ENCODE results near the gene IQCN.

IQCN gene

GRCh38 chr19:18310118-18310909 lies 36.1 kb upstream of the IQCN start:
- no peak overlapping the region for H3K4me3 ChIP-seq (ENCODE audit: low read depth, low read length)
- TF ChIP-seq CTCF (IDR thresholded peaks at IDR 0.05; ENCODE audit: low read depth, low read length), result no peak

DNA sequence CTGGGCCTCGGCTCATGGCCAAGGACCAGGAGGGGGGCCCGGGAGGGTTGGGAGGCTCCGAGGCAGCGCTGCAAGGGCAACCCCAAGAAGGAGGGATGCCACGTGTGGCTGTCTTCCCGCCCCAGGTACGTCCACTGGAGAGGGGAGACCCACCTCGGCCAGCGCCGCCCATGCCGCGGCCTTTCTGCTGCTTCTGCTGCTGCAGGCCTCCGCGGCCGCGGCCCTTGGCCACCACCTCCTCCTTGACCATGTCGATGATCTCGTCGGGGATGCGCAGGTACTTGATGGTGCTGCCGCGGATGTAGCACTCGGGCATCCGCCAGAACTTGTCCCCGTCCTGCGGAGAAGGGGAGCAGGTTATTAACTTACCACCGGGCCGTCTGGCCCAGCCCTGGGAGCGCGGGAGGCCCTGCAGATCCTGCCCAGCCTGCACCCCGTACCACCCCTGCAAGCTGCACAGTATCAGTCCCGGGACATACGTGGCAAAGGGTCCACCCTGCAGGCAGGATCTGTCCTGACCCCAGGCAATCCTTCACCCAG lies 35.3 kb upstream of the IQCN start:
- no peak overlapping the region for H3K4me3 ChIP-seq (ENCODE audit: low read depth, low read length)
- TF ChIP-seq CTCF (IDR thresholded peaks at IDR 0.05; ENCODE audit: low read depth, low read length), result no peak

GRCh38 chr19:18308948-18309325 lies 34.7 kb upstream of the IQCN start:
- H3K4me3 ChIP-seq (ENCODE audit: low read depth, low read length), result no peak overlapping the region
- TF ChIP-seq CTCF (IDR thresholded peaks at IDR 0.05; ENCODE audit: low read depth, low read length), result no peak

- TF ChIP-seq CTCF (IDR thresholded peaks at IDR 0.05; ENCODE audit: low read depth, low read length), result no peak
- H3K4me3 ChIP-seq (ENCODE audit: low read depth, low read length), result no peak overlapping the region
Observed at GRCh38 chr19:18308051-18308947, 34.0 kb upstream of the IQCN start.

DNA sequence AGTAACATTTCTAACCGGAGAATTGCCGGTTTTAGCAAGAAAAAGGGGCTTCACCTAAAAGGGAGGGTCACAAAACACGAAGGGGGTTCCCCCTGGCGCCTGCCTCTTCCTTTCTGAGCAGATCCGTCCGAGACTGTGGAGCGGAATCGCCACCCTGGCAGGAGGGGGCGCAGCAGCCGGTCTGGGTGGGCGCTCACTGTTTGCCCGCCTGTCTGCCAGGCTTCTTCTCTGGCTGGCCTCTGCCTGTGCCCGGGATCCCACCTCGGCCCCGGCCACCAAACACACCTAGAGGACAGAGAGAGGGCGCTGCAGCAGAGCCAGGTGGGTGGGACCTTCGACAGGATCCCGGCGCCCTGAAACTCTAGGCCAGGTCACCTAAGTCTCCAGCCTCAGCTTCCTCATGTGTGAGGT lies 33.0 kb upstream of the IQCN start:
- H3K4me3 ChIP-seq (ENCODE audit: low read depth, low read length), result no peak overlapping the region
- TF ChIP-seq CTCF (IDR thresholded peaks at IDR 0.05; ENCODE audit: low read depth, low read length), result no peak

GRCh38 chr19:18306888-18307260 lies 32.6 kb upstream of the IQCN start:
- TF ChIP-seq CTCF (IDR thresholded peaks at IDR 0.05; ENCODE audit: low read depth, low read length), result no peak
- no peak overlapping the region for H3K4me3 ChIP-seq (ENCODE audit: low read depth, low read length)
